IMR-90 (cell line): ENCODE data around the gene MECP2. TPM values are rescaled to one million over a fixed set of nuclear protein-coding genes. Genes with fewer than 3 reads are reported as not detected.
"Not testable (repeated sequence)": the region's sequence is repeated elsewhere in the genome, so short reads cannot be mapped to it uniquely, and the experiment has no call there.

Source experiments
- ATAC-seq: fragments of 200-7000 bp; cut with Tn5 transposase; 2 replicates; pipeline ENCODE4 v1.9.1; 2020; ENCODE audit warnings: low read depth, mild to moderate bottlenecking, moderate library complexity
- Bru-seq: library from RNA; stranded (reverse); fragments of 400-500 nt; gene quantifications from one replicate; lab custom pipeline; 2021; lab: Mats Ljungman, UMichigan
- BruChase-seq, 2 experiments: library from RNA; stranded (reverse); fragments of 400-500 nt; gene quantifications; one replicate each; lab custom pipeline; 2021; lab: Mats Ljungman, UMichigan
- BruUV-seq: library from RNA; stranded (reverse); fragments of 400-500 nt; replicated peaks from 2 replicates; lab custom pipeline; 2021; lab: Mats Ljungman, UMichigan
- CTCF ChIA-PET: fragments of 300-600 bp; formaldehyde crosslinking; extraction: SDS; loops from one replicate; lab custom pipeline; 2021; ENCODE audit warnings: antibody characterized with exemption; lab: Yijun Ruan, JAX
- POLR2A ChIA-PET: fragments of 300-600 bp; sonication (Branson Sonifier 250); formaldehyde crosslinking; loops from one replicate; lab custom pipeline; 2022; ENCODE audit warnings: antibody characterized with exemption; ENCODE audit not compliant: unreplicated experiment; lab: Charles Lee
- DNase-seq: peaks from one replicate; pipeline ENCODE4 v3.0.0; 2013
- H2AFZ ChIP-seq: replicated peaks from 2 replicates; pipeline ENCODE3; 2013; ENCODE audit warnings: low read length, mild to moderate bottlenecking; ENCODE audit not compliant: poor library complexity
- H2AK5ac ChIP-seq: 2 replicates; pipeline ENCODE4 v1.6.1; 2013; ENCODE audit warnings: low read depth, low read length, inconsistent platforms
- H2AK9ac ChIP-seq: replicated peaks from 2 replicates; pipeline ENCODE3; 2013; ENCODE audit warnings: mild to moderate bottlenecking, low read depth, low read length, moderate library complexity; ENCODE audit not compliant: poor library complexity
- H2BK120ac ChIP-seq: 2 replicates; pipeline ENCODE4 v1.6.1; 2013; ENCODE audit warnings: low read depth, low read length, inconsistent platforms
- H2BK15ac ChIP-seq: 3 replicates; pipeline ENCODE4 v1.6.1; 2013; ENCODE audit warnings: low read depth, low read length, inconsistent platforms
- H2BK20ac ChIP-seq: 2 replicates; pipeline ENCODE4 v1.6.1; 2013; ENCODE audit warnings: low read depth, mild to moderate bottlenecking, inconsistent platforms, low read length, moderate library complexity
- H2BK5ac ChIP-seq: 2 replicates; pipeline ENCODE4 v1.6.1; 2013; ENCODE audit warnings: mild to moderate bottlenecking, low read depth, low read length, inconsistent platforms; ENCODE audit not compliant: poor library complexity, severe bottlenecking
- H3K14ac ChIP-seq: replicated peaks from 2 replicates; pipeline ENCODE4 v1.6.1; 2013; ENCODE audit warnings: low read depth, low read length, inconsistent platforms
- H3K18ac ChIP-seq: 2 replicates; pipeline ENCODE4 v1.6.1; 2013; ENCODE audit warnings: low read depth, low read length, control low read depth
- H3K23ac ChIP-seq: 2 replicates; pipeline ENCODE4 v1.6.1; 2013; ENCODE audit warnings: low read depth, low read length, inconsistent platforms
- H3K27ac ChIP-seq: 2 replicates; pipeline ENCODE4 v1.5.1; 2013; ENCODE audit warnings: mild to moderate bottlenecking, control low read depth, low read length; ENCODE audit not compliant: insufficient read depth
- H3K27me3 ChIP-seq: 2 replicates; pipeline ENCODE4 v1.6.1; 2013; ENCODE audit warnings: low read length; ENCODE audit not compliant: control insufficient read depth, insufficient read depth
- H3K36me3 ChIP-seq: 2 replicates; pipeline ENCODE4 v1.6.1; 2013; ENCODE audit warnings: low read length, mixed read lengths; ENCODE audit not compliant: control insufficient read depth, insufficient read depth
- H3K4ac ChIP-seq: 2 replicates; pipeline ENCODE4 v1.6.1; 2013; ENCODE audit warnings: low read depth, low read length, inconsistent platforms
- H3K4me1 ChIP-seq: 2 replicates; pipeline ENCODE4 v1.6.1; 2013; ENCODE audit warnings: low read length, mixed read lengths; ENCODE audit not compliant: control insufficient read depth, insufficient read depth
- H3K4me2 ChIP-seq: 2 replicates; pipeline ENCODE4 v1.6.1; 2013; ENCODE audit warnings: low read depth, mild to moderate bottlenecking, control low read depth, low read length, moderate library complexity
- H3K4me3 ChIP-seq: 2 replicates; pipeline ENCODE4 v1.5.1; 2013; ENCODE audit warnings: low read depth, mild to moderate bottlenecking, control low read depth, low read length, moderate library complexity; ENCODE audit not compliant: insufficient read depth
- H3K56ac ChIP-seq: 2 replicates; pipeline ENCODE4 v1.6.1; 2013; ENCODE audit warnings: low read length, inconsistent platforms; ENCODE audit not compliant: insufficient read depth; ENCODE audit errors: extremely low read depth
- H3K79me1 ChIP-seq, 2 experiments: 2 replicates each; pipeline ENCODE4 v1.6.1; 2013; ENCODE audit warnings: low read length in 2 of 2, inconsistent platforms in 1 of 2, low read depth in 1 of 2
- H3K9ac ChIP-seq: 2 replicates; pipeline ENCODE4 v1.6.1; 2013; ENCODE audit warnings: low read depth, low read length, control low read depth
- H3K9me1 ChIP-seq: 2 replicates; pipeline ENCODE4 v1.6.1; 2013; ENCODE audit warnings: low read length, inconsistent platforms; ENCODE audit not compliant: insufficient read depth
- H3K9me3 ChIP-seq: 2 replicates; pipeline ENCODE4 v1.6.1; 2013; ENCODE audit warnings: low read length; ENCODE audit not compliant: control insufficient read depth, insufficient read depth
- H4K20me1 ChIP-seq: 2 replicates; pipeline ENCODE4 v1.6.1; 2013; ENCODE audit warnings: low read length, inconsistent platforms; ENCODE audit not compliant: insufficient read depth
- H4K5ac ChIP-seq: 2 replicates; pipeline ENCODE4 v1.6.1; 2013; ENCODE audit warnings: mild to moderate bottlenecking, low read depth, low read length, control low read depth
- H4K8ac ChIP-seq, 2 experiments: 2 replicates each; pipeline ENCODE4 v1.6.1; 2013; ENCODE audit warnings: low read depth in 2 of 2, low read length in 2 of 2, control low read depth in 1 of 2, inconsistent platforms in 1 of 2
- H4K91ac ChIP-seq: 2 replicates; pipeline ENCODE4 v1.6.1; 2013; ENCODE audit warnings: low read depth, low read length, inconsistent platforms; ENCODE audit not compliant: insufficient read depth
- MAZ ChIP-seq: IDR thresholded peaks from 2 replicates; pipeline ENCODE4 v1.6.1; 2012; ENCODE audit warnings: low read depth, mild to moderate bottlenecking, low read length, improper control_type of control experiment, moderate library complexity, borderline replicate concordance
- POLR2A ChIP-seq: IDR thresholded peaks from 2 replicates; pipeline ENCODE4 v1.6.1; 2012; ENCODE audit warnings: mild to moderate bottlenecking, low read depth, low read length
- SMC3 ChIP-seq: fragments of 150-350 bp; IDR thresholded peaks from 2 replicates; pipeline ENCODE4 v1.6.1; 2016; ENCODE audit warnings: low read depth, mild to moderate bottlenecking, antibody characterized with exemption, low read length, moderate library complexity
- WGBS, 2 experiments: methylation state at CpG; one replicate each; pipeline versions ENCODE4 v1.1.5 to v1.1.7; 2013; ENCODE audit warnings: missing lambda C conversion rate in 2 of 2; ENCODE audit not compliant: insufficient read length in 1 of 2; ENCODE audit errors: extremely low coverage in 2 of 2; 5-methylcytosine and 5-hydroxymethylcytosine counted together
- dilution Hi-C: fragments of 300-500 bp; cut with HindIII; formaldehyde crosslinking; loops from one replicate; pipeline ENCODE4 v1.14.3; 2018; ENCODE audit warnings: low sequenced_read_pairs; ENCODE audit not compliant: unreplicated experiment
- in situ Hi-C: fragments of 300-500 bp; cut with MboI; formaldehyde crosslinking; loops from 3 replicates; pipeline ENCODE4 v1.14.3; 2019; ENCODE audit warnings: low sequenced_read_pairs, inconsistent platforms, mixed read lengths
- intact Hi-C: fragments of 100-400 bp; cut with micrococcal nuclease; formaldehyde crosslinking; loops from 2 replicates; pipeline ENCODE4 v1.10.0; 2022
- long read RNA-seq: library from polyadenylated mRNA; unstranded; transcript quantifications from one replicate; pipeline ENCODE4 v2.0.0, GENCODE V29; 2021; ENCODE audit not compliant: unreplicated experiment
- polyA plus RNA-seq, 3 experiments: library from polyadenylated mRNA; depleted of rRNA; stranded (reverse); fragments of >200 nt; gene quantifications; 2 replicates each; pipeline ENCODE4 v1.2.3, GENCODE V29; 2012; ENCODE audit warnings: low replicate concordance in 1 of 3
- total RNA-seq: library from RNA; depleted of rRNA; stranded (reverse); fragments of >200 nt; gene quantifications from 2 replicates; pipeline ENCODE4 v1.2.3, GENCODE V29; 2012; rRNA removed

MECP2 gene
- total RNA-seq (8.4 and 10.8 TPM in 2 replicates), polyA plus RNA-seq (2012; rRNA removed) (9.7 and 10.1 TPM in 2 replicates), Bru-seq, nascent RNA (percentile 83 among the genes with signal in this experiment), BruChase-seq, experiment 1, labeled RNA remaining after a 6-hour chase (percentile 91 among the genes with signal in this experiment), BruChase-seq, experiment 2, labeled RNA remaining after a 2-hour chase (percentile 88 among the genes with signal in this experiment)
- 6.1 and 12.5 TPM in 2 replicates for polyA plus RNA-seq (2012; cell fraction: cytosol; rRNA removed)
- 12.6 and 20.9 TPM in 2 replicates for polyA plus RNA-seq (2012; cell fraction: nucleus; rRNA removed; ENCODE audit: low replicate concordance)
- long read RNA-seq, full-length matches to known transcripts: 11 of 24 reads
- long read RNA-seq, partial matches to known transcripts: 3 of 24 reads
- long read RNA-seq, other reads (novel, unspliced or antisense): 10 of 24 reads

DNA sequence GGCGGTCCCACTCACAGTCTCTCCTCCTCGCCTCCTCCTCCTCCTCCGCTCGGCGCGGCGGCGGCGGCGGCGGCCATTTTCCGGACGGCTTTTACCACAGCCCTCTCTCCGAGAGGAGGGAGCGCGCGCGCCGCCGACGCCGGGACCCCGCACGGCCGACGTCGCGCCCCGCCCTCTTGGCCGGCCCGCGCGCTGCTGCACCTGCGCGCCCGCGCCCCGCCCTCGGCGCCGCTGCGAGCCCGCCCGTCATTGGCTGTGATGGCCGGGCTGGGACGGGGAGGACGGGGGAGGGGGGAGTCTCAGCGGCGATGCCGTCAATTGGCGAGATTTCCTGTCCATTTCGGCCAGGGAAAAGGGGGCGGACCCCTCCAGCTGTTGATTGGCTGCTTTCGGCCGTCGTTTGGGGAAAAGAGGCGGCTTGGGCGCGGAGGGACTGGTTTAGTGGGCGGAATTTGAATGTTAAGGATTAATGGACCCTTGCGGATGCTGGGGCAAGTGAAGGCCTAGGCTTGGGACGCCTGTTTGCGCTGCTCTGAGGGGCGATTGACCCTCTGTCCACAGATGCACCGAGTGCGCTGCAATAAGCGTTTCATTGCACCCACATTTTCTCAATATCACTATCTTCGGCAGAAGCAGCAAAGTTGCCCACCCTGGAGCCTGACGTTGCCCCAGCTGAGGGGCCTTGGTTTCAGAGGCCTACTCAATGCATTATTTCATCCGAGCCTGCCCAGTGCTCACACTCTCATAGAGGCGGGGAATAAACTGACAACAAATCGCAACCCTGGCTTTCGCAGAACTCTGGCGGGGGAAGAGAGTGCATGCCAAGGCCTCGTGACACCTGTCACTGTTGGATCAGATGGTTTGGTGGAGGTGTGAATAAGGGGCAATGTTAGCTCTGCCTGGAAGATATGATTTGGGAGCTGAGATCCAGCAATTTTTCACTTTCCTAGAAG, at the start of gene MECP2:
TSS of gene MECP2 (minus strand) at position 129 of the 953 bp plus-strand sequence.
- no peak within 1 kb of the TSS for H2BK120ac ChIP-seq
- peak within 1 kb of the TSS; percentile 82 for H2AK9ac ChIP-seq
- H3K56ac ChIP-seq: peak within 1 kb of the TSS; percentile 32; the same call in 1 of the 2 replicates
- dilution Hi-C loops: no loop called here
- H2BK15ac ChIP-seq: no peak within 1 kb of the TSS
- DNase-seq (peak; percentile 88), ATAC-seq (peak; percentile 95)
- 34% methylated on average over 23 of the region's 75 CpGs; no CpG with 5 or more reads in 1 of the 2 experiments for WGBS, 2 experiments
- 0 out of 2 replicates have a peak within 1 kb of the TSS, but pooled peaks have one; percentile 7 for H3K14ac ChIP-seq
- H3K9me1 ChIP-seq: peaks cover 12% of the 10 kb centered on the region; the same call in 1 of the 2 replicates
- H4K5ac ChIP-seq: peak within 1 kb of the TSS; percentile 14; the same call in 1 of the 2 replicates
- H3K36me3 ChIP-seq: 0 out of 2 replicates have a peak, but pooled peaks cover 1% of the 10 kb centered on the region
- H3K18ac ChIP-seq: no peak within 1 kb of the TSS; the same call in 1 of the 2 replicates
- H3K9ac ChIP-seq: peak within 1 kb of the TSS; percentile 72
- peak within 1 kb of the TSS; percentile 38; the same call in 1 of the 2 replicates for H4K91ac ChIP-seq
- peaks cover 36% of the 10 kb centered on the region for H4K20me1 ChIP-seq
- H3K4me2 ChIP-seq: peak within 1 kb of the TSS; percentile 95
- peak within 1 kb of the TSS; percentile 84 for H2BK5ac ChIP-seq
- peak within 1 kb of the TSS; percentile 93 for H3K27ac ChIP-seq
- no TSS peak for BruUV-seq
- H3K4me1 ChIP-seq: peaks cover 5% of the 10 kb centered on the region
- H3K79me1 ChIP-seq: peaks cover 0 to 21% of the 10 kb centered on the region in 2 experiments; a peak in 1 of 4 replicates
- no peak within 1 kb of the TSS; the same call in 1 of the 2 replicates for H2AK5ac ChIP-seq
- in situ Hi-C loops: no loop called here
- H3K27me3 ChIP-seq: peaks cover 2% of the 10 kb centered on the region; the same call in 1 of the 2 replicates
- intact Hi-C loops: loop anchor here (2.0 to 5.0 kb wide), 2 partner anchors 15 to 51 kb away; no protein-coding TSS in a partner anchor
- H3K4me3 ChIP-seq: peak within 1 kb of the TSS; percentile 88
- ChIA-PET POLR2A (no interaction called here), CTCF (no interaction called here)
- H2AFZ ChIP-seq: peak within 1 kb of the TSS; percentile 97
- H3K9me3 ChIP-seq: no peaks in the 10 kb centered on the region
- peak within 1 kb of the TSS; percentile 77 to 84 for H4K8ac ChIP-seq
- no peak within 1 kb of the TSS for H2BK20ac ChIP-seq
- H3K4ac ChIP-seq: peak within 1 kb of the TSS; percentile 62
- H3K23ac ChIP-seq: peak within 1 kb of the TSS; percentile 56; the same call in 1 of the 2 replicates
- TF ChIP-seq SMC3 (no peak), MAZ (peak; percentile 85; the same call in 1 of the 2 replicates), POLR2A (0 out of 2 replicates have a peak, but pooled peaks have one; percentile 38)

DNA sequence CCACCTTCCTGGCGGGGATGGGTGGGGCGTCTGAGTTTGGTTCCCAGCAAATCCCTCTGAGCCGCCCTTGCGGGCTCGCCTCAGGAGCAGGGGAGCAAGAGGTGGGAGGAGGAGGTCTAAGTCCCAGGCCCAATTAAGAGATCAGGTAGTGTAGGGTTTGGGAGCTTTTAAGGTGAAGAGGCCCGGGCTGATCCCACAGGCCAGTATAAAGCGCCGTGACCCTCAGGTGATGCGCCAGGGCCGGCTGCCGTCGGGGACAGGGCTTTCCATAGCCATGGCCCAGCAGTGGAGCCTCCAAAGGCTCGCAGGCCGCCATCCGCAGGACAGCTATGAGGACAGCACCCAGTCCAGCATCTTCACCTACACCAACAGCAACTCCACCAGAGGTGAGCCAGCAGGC, 46.5 kb upstream of the MECP2 start, which contains the start of gene OPN1LW:
TSS of gene OPN1LW (plus strand) at position 234 of the 400 bp plus-strand sequence. CDS start at position 275, 41 bp downstream.
- dilution Hi-C loops, H3K27ac ChIP-seq, H3K79me1 ChIP-seq, H3K9ac ChIP-seq, H2BK20ac ChIP-seq, H3K36me3 ChIP-seq, H3K18ac ChIP-seq, H2AFZ ChIP-seq, H2AK9ac ChIP-seq, CTCF ChIA-PET, H2AK5ac ChIP-seq, POLR2A ChIA-PET, H3K14ac ChIP-seq, H4K91ac ChIP-seq, H3K4me2 ChIP-seq, H4K20me1 ChIP-seq, H3K9me3 ChIP-seq, in situ Hi-C loops, H2BK120ac ChIP-seq, DNase-seq, H3K27me3 ChIP-seq, H4K5ac ChIP-seq, H3K4me1 ChIP-seq, BruUV-seq, H3K9me1 ChIP-seq, H3K4ac ChIP-seq, H3K56ac ChIP-seq, ATAC-seq, H2BK5ac ChIP-seq, intact Hi-C loops, H3K4me3 ChIP-seq, H2BK15ac ChIP-seq, H4K8ac ChIP-seq, H3K23ac ChIP-seq: not testable (repeated sequence)
- no CpG with 5 or more reads among the region's 15 CpGs for WGBS, 2 experiments
